Progenitor cell of endocrine pancreas (in vitro differentiated cells): ENCODE data around the gene ABHD16B. TPM values are rescaled to one million over a fixed set of nuclear protein-coding genes. Genes with fewer than 3 reads are reported as not detected.

Experiments
- DNase-seq: peaks from one replicate; pipeline ENCODE4 v3.0.0; 2021; ENCODE audit warnings: low spot score; ENCODE audit not compliant: unreplicated experiment
- H3K27ac Mint-ChIP-seq: 2 replicates; pipeline ENCODE4 v1.8.0; 2021; ENCODE audit warnings: mild to moderate bottlenecking, moderate library complexity, mixed read lengths
- H3K27me3 Mint-ChIP-seq: 2 replicates; pipeline ENCODE4 v1.8.0; 2021; ENCODE audit warnings: mixed read lengths
- H3K36me3 Mint-ChIP-seq: 2 replicates; pipeline ENCODE4 v1.8.0; 2022; ENCODE audit warnings: mixed read lengths; ENCODE audit not compliant: insufficient read depth
- H3K4me1 Mint-ChIP-seq: 2 replicates; pipeline ENCODE4 v1.8.0; 2021; ENCODE audit warnings: low read depth, mixed read lengths
- H3K4me3 Mint-ChIP-seq: 2 replicates; pipeline ENCODE4 v1.8.0; 2021; ENCODE audit warnings: low read depth, mild to moderate bottlenecking, moderate library complexity, mixed read lengths
- H3K9me3 Mint-ChIP-seq: 2 replicates; pipeline ENCODE4 v1.8.0; 2021; ENCODE audit warnings: low read depth, mixed read lengths
- total RNA-seq: library from RNA; stranded (reverse); gene quantifications from 2 replicates; pipeline ENCODE4 v1.2.1, GENCODE V29; 2021
- TF ChIP-seq, protein P1 (sequence below): fragments of 200-600 bp; sonication (generic); IDR thresholded peaks from one replicate; pipeline ENCODE4 v1.5.0; 2021; ENCODE audit warnings: antibody characterized with exemption, mild to moderate bottlenecking; ENCODE audit not compliant: unreplicated experiment

ABHD16B gene
- total RNA-seq, 1 donor from 2014 or later, result not detected

DNA sequence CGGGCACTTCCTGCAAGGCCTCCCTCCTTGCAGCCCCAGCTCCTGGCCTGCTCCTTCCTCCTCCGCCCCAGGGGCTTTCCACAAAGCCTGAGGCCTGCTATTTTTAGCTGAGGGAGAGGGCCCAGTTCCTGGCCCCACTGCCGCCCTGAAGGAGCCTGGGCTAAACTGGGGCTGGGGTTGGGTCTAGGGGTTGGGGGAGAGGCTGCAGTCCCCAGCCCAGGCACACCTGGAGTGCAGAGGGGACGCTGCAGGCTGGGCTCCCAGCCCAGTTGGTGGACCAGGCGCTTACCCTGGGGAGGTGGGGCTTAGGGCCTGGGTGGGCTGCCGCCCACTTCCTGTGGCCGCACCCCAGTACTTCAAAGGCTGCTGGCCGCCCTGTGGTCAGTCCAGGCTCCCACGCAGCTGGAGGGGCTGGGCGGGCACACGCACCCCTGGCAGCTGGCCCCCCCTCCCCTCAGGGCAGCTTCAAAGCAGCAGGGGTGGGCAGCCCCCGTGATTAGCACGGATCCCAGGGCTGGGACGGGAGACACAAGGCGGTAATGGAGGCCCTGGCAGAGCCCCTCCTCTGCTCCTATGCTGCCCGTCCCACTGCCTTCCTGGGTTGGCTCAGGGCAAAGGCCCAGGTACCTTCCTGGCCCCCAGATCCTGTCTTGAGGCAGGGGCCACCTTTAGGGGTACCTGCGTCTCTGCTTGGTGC, 7.1 kb upstream of the ABHD16B start:
- no peaks in the 10 kb centered on the region for H3K36me3 Mint-ChIP-seq
- H3K27ac Mint-ChIP-seq, result no peak overlapping the region
- no peak overlapping the region for H3K4me3 Mint-ChIP-seq
- TF ChIP-seq, protein P1, sequence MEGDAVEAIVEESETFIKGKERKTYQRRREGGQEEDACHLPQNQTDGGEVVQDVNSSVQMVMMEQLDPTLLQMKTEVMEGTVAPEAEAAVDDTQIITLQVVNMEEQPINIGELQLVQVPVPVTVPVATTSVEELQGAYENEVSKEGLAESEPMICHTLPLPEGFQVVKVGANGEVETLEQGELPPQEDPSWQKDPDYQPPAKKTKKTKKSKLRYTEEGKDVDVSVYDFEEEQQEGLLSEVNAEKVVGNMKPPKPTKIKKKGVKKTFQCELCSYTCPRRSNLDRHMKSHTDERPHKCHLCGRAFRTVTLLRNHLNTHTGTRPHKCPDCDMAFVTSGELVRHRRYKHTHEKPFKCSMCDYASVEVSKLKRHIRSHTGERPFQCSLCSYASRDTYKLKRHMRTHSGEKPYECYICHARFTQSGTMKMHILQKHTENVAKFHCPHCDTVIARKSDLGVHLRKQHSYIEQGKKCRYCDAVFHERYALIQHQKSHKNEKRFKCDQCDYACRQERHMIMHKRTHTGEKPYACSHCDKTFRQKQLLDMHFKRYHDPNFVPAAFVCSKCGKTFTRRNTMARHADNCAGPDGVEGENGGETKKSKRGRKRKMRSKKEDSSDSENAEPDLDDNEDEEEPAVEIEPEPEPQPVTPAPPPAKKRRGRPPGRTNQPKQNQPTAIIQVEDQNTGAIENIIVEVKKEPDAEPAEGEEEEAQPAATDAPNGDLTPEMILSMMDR, result no peak
- DNase-seq, result no peak
- H3K27me3 Mint-ChIP-seq, result peaks cover 11% of the 10 kb centered on the region
- H3K9me3 Mint-ChIP-seq, result no peaks in the 10 kb centered on the region
- H3K4me1 Mint-ChIP-seq, result peaks cover 8% of the 10 kb centered on the region

DNA sequence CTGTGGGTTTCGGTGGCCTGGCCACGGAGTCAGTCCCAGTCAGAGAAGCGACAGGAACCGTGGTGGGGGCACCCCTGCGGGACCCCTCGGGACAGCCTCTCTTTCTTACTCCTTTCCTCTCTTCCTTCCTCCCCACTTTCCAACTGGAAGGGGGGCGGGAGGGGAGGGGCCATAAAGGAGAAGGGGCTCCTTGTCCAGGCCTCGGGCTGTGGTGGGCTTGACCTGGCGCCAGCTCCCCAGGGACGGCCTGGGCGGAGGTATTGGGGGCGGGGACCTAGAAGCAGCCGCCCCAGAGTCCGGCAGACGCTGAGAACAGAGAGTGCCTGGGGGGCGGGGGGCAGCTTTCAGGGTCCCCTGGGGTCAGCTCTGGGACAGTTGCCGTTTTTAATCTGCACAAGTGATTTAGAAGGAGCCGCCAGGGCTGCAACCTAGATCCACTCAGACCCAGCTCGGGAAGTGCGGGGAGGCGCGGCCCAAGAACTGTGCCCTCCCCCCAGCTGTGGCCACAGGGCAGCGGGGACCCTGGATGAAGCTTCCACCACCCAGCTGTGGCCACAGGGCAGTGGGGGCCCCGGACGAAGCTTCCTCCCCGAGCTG, 6.4 kb upstream of the ABHD16B start:
- TF ChIP-seq, protein P1, result no peak
- Mint-ChIP-seq H3K27ac (no peak overlapping the region), H3K27me3 (peaks cover 11% of the 10 kb centered on the region), H3K4me1 (peaks cover 8% of the 10 kb centered on the region), H3K36me3 (no peaks in the 10 kb centered on the region), H3K9me3 (no peaks in the 10 kb centered on the region), H3K4me3 (no peak overlapping the region)
- no peak for DNase-seq

DNA sequence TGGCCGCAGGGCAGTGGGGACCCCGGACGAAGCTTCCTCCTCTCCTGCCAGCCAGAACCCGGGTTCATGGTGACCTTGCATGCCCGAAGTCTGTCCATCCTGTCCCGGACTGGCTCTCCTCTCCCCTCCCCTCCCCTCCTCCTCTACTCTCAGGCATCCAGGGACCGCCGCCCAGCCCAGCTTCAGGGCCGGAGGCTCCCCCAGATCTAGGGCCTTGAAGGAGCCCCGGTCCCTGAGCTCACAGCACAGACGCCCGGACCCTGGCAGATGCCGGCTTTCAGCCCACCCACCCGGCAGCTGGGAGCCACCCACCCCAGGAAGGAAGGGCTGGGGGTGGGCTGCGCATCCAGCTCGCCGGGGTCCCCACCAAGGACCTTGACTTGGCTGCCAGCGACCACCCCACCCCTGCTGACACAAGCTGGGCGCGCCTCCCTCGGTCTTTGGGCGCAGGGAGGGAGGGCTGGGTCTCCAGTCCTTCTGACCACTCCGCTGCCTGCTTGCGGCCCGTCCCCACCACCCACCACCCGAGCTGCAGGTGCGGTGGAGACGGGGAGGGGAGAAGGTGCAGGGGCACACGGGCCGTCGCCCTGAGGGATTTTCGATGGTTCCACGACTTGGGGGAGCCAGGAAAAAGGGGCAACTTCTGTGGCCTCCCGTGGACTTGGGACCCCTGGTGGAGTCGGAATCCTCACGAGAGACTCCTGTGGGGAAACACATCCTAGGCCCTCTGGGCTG, 5.8 kb upstream of the ABHD16B start:
- Mint-ChIP-seq H3K4me1 (peaks cover 8% of the 10 kb centered on the region), H3K36me3 (no peaks in the 10 kb centered on the region), H3K4me3 (no peak overlapping the region)

DNA sequence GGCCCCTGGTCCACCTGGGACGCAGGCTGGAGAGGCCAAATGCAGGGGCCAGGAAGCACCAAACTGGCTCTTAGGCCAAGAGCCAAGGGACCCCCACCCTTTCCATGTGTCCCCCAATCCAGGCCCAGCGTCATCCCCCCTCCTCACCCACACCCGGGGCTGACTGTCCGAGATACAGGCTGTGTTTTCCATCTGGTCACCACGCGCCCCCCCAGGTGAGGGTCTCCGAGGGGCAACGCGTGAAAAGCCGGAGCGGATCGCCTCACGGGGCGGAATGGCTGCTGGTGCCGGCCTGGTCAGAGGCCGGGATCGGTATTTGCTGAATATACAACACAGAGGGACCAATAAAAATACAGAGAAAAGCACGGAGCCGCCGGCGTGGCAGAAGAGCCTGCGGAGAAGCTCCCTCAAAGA, 5.2 kb upstream of the ABHD16B start:
- Mint-ChIP-seq H3K36me3 (no peaks in the 10 kb centered on the region), H3K27ac (no peak overlapping the region), H3K27me3 (peaks cover 6% of the 10 kb centered on the region), H3K4me1 (peaks cover 8% of the 10 kb centered on the region), H3K9me3 (no peaks in the 10 kb centered on the region), H3K4me3 (no peak overlapping the region)
- TF ChIP-seq, protein P1, result no peak
- DNase-seq, result no peak

More for the DNA sequence above, 5.8 kb upstream of the ABHD16B start:
- TF ChIP-seq, protein P1, result no peak
- Mint-ChIP-seq H3K27me3 (peaks cover 11% of the 10 kb centered on the region), H3K9me3 (no peaks in the 10 kb centered on the region), H3K27ac (no peak overlapping the region)
- no peak for DNase-seq

DNA sequence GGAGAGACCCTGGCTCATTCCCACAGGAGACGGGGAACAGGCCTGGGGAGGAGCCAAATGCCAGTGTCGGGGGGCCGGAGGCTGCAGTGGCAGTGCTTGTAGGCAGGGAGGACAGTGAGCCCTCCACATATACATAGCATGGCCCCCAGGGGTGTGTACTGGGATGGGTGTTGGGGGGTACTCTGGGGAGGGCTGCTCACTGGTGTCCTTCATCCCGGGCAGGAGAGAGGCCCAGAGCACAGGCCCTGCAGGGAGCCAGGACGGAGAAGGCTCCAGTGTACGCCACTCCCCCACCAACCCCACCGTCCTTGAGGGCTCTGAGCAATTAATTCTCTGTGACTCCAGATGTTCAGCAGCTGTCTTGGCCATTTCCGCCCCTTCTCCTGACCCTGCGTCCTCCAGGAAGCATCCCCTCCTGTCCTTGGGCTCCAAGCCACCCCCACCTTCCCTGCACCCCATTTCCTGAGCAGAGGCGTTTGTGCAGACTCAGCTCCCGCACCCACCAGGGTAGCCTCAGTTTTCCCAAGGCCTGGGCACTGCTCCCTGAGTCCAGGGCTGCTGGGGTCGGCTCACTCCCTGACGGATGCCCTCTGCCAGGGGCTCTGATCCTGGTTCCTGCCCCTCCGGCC, 3.4 kb upstream of the ABHD16B start:
- H3K4me3 Mint-ChIP-seq, result no peak overlapping the region
- H3K27ac Mint-ChIP-seq, result no peak overlapping the region
- H3K9me3 Mint-ChIP-seq, result no peaks in the 10 kb centered on the region
- peaks cover 4% of the 10 kb centered on the region for H3K27me3 Mint-ChIP-seq
- TF ChIP-seq, protein P1, result no peak
- peaks cover 8% of the 10 kb centered on the region for H3K4me1 Mint-ChIP-seq
- no peaks in the 10 kb centered on the region for H3K36me3 Mint-ChIP-seq
- DNase-seq, result no peak
